CD4-positive, alpha-beta T cell treated with Interleukin-4 for 1 hour (primary cell): ENCODE data around the gene ATP10A.
"Not testable (repeated sequence)": the region's sequence is repeated elsewhere in the genome, so short reads cannot be mapped to it uniquely, and the experiment has no call there.

Experiments
- DNase-seq, 2 donors: peaks; one replicate each; pipeline ENCODE4 v3.0.0-alpha.2; 2020 to 2022

The ATP10A gene

DNA sequence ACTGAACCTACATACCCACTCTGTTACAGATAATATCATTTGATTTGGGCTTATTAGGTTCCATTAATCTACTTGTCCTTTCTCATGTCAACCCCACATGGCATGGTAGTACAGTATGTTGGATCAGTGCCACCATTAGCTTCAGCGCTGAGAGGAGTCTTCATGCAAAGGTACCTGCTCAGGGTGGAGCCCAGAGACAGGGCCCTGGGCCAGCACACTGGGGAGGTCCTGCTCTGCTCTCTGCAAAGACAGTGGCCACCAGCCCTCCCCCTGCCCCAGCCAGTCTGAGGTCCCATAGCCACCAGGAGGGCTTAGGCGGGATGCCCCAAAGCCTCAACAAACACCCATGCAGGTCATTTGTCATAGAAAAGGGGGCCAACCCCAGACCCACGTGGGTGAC, 71.0 kb downstream of the ATP10A start:
- DNase-seq = no peak

DNA sequence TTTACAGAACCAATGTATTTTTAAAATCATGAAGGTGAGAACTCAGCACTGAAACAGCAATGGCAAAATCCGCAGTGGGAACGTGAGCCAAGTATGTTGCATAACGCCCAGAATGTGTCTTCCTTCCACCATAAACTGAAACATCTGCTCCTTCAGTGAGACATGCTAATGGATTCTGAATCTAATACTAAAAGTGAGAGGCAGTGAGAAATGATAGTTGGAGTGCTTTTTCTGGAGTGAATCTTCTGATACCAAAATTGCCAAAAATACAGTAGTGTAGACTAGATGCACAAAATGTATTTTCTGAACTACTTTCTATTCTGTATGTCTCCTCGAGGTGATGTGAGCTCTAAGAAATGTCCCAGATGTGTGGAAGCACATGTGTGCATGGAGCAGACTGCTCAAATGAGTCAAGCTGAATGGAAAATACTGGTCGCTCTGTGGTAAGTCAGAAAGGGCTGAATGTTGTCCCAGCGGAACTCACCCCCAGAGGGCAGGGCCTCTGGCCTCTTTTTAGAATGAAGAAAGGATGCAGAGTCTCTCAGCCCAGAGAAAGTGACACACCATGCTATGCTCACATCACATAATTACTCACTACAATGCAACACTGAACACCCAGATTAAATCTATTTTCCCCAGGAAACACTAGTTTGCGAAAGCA, 73.0 kb downstream of the ATP10A start:
- no peak for DNase-seq

- no peak for DNase-seq
These were observed 73.5 kb downstream of the ATP10A start for GRCh38 chr15:25789616-25789999.

DNA sequence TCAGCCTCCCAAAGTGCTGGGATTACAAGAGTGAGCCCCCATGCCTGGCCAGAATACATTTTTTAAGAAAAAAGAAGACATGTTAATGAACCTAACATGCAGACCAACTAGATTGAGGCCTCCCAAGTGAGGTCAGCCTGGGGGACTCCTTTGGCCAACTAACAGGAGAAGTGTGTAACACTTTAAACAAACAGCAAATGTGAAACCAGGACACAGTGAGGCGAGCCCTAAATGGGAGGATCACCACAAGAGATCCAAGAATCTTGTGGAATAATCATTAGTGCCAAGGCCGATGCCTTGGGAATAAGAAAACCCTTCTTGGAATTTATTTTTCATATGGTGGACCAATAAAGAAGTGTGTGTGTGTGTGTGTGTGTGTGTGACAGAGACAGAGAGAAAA, 73.9 kb downstream of the ATP10A start:
- DNase-seq = no peak

DNA sequence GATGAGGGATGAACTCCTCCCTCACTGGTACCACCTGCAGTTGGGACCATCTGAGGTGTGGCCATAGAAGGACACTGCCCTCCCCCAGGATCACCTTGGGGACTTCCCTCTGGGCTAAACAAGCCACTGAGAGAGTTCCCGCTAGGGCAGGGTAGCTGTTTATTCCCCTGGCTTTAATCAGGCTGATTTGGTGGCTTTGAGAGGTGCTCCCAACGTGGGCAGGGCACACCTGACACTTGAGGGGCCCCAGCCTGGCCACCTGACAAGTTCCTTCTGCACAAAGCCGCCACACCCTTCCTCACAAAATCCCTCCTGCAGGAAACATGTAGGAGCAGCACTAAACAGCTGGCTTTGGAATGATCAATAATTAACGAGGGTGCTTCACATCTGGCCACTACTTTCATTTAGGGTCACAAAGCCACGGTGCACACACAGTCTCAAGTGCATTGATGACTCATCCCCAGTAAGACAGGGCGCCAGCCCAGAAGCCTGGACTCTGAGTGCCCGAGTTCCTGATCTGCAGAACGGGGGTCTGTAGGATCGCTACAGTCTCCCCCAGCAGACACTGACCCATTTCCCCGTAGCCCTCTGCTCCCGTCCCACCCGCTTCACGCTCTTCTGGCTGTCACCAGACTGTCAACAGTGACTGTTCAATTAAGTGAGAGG, 75.1 kb downstream of the ATP10A start:
- no peak for DNase-seq

GRCh38 chr15:25787381-25787780, 75.7 kb downstream of the ATP10A start:
- DNase-seq = no peak

DNA sequence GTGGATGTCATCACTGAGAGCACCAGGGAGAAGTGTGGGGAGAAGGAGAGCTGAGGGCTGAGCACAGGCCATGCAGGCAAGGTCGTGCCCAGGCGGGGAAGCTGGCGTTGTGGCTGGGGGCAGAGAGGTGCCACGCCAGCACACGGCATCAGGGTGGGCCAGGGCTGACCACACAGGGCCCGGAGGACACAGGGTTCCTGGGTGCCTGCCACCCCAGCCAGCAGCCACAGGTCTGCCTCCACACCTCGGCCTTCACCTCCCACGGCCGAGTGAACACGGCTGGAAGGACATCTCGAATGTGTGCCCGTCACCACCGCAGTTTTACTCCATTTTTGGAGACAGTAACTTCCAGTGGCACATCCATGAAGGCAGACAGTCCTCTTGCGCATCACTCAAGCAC, 77.1 kb downstream of the ATP10A start:
- DNase-seq = no peak

- DNase-seq = no peak
These were observed 77.5 kb downstream of the ATP10A start for GRCh38 chr15:25785641-25786025.

DNA sequence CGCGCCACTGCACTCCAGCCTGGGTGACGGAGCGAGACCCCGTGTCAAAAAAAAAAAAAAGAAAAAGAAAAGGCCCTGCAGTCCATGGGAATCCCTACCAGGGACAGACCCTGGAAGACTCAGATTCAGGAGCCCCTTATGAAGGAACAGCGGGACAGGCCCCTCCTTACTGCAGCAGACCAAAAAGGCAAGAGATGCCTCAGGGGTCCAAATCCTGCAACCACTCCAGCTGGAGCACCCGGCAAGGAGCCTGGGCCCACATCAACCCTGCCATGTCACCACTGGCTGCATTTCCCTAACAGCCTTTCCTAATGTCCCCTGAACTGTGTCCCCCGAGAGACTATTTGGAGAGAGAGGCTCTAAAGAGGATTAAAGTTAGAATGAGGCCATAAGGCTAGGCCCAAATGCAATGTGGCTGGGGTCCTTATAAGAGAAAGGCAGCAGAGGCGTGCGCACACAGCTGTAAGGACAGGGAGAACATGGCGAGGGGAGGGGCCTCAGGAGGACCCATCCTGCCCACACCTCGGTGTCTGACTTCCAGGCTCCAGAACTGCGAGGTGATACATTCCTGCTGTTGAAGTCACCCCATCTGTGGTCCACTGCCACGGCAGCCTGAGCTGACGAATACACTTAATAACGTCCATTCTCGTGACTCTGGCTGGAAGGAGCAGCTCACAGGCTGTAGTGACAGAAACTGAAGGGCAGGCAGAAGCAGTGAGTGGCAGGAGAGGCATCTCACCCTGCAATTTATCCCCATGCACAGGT, 78.1 kb downstream of the ATP10A start:
- no peak for DNase-seq

GRCh38 chr15:25783607-25784540, 79.3 kb downstream of the ATP10A start:
- DNase-seq = peak; percentile 25 to 45

- DNase-seq = no peak
These were observed 80.0 kb downstream of the ATP10A start for GRCh38 chr15:25783134-25783533.

GRCh38 chr15:25780479-25781255, 82.5 kb downstream of the ATP10A start:
- no peak for DNase-seq

- no peak for DNase-seq
These were observed 85.0 kb downstream of the ATP10A start for GRCh38 chr15:25778161-25778560.

GRCh38 chr15:25777037-25777436, 86.1 kb downstream of the ATP10A start:
- DNase-seq = no peak

DNA sequence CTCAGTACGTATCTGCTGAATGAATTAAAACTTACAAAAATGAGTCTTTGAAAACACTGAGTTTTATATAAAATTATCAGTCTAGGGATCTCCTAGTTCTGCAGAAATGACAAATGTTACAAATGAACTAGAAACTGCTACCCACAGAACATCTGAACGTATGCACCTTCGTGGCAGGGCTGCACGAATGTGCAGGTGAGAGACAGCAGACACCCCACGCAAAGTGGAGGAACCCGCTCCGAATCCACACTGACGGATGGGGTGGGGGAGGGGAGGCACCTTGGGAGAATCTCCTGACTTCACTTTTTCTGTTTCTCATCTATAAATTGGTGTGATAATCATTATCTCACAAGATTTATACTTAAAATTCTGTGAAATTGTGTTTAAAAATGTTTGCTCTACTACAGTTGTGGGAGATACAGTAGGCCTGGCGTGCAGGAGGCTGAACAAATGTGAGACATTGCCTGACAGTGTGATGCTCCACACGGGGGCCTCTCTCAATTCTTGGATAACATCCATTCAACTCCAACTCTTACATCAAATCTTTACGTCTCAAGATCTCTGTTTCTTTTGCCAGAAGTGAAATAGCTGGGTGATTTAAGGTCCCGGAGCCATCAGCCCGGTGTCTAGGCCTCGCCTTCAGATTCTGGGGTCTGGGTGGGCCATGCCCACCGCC, 86.9 kb downstream of the ATP10A start:
- DNase-seq = no peak

GRCh38 chr15:25775317-25775912, 87.7 kb downstream of the ATP10A start:
- no peak for DNase-seq

DNA sequence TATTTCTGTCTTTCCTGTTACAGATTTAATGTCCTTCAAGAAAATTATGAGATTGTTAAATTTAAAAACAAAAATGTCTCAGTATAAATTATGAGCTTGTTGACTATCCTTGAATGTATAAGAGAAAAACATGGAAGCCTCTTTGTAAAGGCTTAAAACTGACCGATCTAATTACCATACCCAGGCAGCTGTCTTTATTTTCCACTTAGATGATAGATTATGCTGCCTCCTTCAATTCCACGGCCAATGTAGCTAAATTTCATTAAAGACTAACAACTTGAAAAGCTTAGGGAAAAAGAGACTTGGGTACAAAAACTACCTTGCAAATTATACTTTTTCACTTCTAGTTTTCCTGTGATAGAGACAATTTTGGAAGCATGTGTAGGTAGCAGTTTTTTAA, 88.3 kb downstream of the ATP10A start:
- DNase-seq = no peak

GRCh38 chr15:25773248-25773647, 89.9 kb downstream of the ATP10A start:
- no peak for DNase-seq

GRCh38 chr15:25772500-25772899, 90.6 kb downstream of the ATP10A start:
- DNase-seq = no peak

- not testable (repeated sequence) for DNase-seq
These were observed 91.4 kb downstream of the ATP10A start for GRCh38 chr15:25771736-25772135.

GRCh38 chr15:25771338-25771706, 91.8 kb downstream of the ATP10A start:
- DNase-seq = no peak
